Measurements from ENCODE around the gene ENAH.

The ENAH gene

GRCh38 chr1:225572422-225572821 is 80.5 kb downstream of the ENAH start:
- no peak for DNase-seq (ENCODE audit: low read depth in 1 of 2, low spot score in 1 of 2)

- DNase-seq (ENCODE audit: low read depth in 1 of 2, low spot score in 1 of 2) = no peak
Measured at GRCh38 chr1:225567789-225568188, 85.1 kb downstream of the ENAH start.

GRCh38 chr1:225565847-225566246 is 87.1 kb downstream of the ENAH start:
- DNase-seq (ENCODE audit: low read depth in 1 of 2, low spot score in 1 of 2) = no peak

- no peak for DNase-seq (ENCODE audit: low read depth in 1 of 2, low spot score in 1 of 2)
Measured at GRCh38 chr1:225561675-225562074, 91.2 kb downstream of the ENAH start.

- DNase-seq (ENCODE audit: low read depth in 1 of 2, low spot score in 1 of 2) = no peak
Measured at GRCh38 chr1:225559902-225560301, 93.0 kb downstream of the ENAH start.

GRCh38 chr1:225559326-225559725 is 93.6 kb downstream of the ENAH start:
- no peak for DNase-seq (ENCODE audit: low read depth in 1 of 2, low spot score in 1 of 2)

- no peak for DNase-seq (ENCODE audit: low read depth in 1 of 2, low spot score in 1 of 2)
Measured at GRCh38 chr1:225556694-225557093, 96.2 kb downstream of the ENAH start.

- no peak for DNase-seq (ENCODE audit: low read depth in 1 of 2, low spot score in 1 of 2)
Measured at GRCh38 chr1:225555821-225556220, 97.1 kb downstream of the ENAH start.

GRCh38 chr1:225554216-225554812 is 98.6 kb downstream of the ENAH start:
- DNase-seq (ENCODE audit: low read depth in 1 of 2, low spot score in 1 of 2) = no peak

GRCh38 chr1:225549821-225550220 is 103.1 kb downstream of the ENAH start:
- no peak for DNase-seq (ENCODE audit: low read depth in 1 of 2, low spot score in 1 of 2)

GRCh38 chr1:225548140-225548857 is 104.6 kb downstream of the ENAH start:
- DNase-seq (ENCODE audit: low read depth in 1 of 2, low spot score in 1 of 2) = no peak

GRCh38 chr1:225545649-225546048 is 107.3 kb downstream of the ENAH start:
- DNase-seq (ENCODE audit: low read depth in 1 of 2, low spot score in 1 of 2) = no peak

- no peak for DNase-seq (ENCODE audit: low read depth in 1 of 2, low spot score in 1 of 2)
Measured at GRCh38 chr1:225544924-225545323, 108.0 kb downstream of the ENAH start.

- DNase-seq (ENCODE audit: low read depth in 1 of 2, low spot score in 1 of 2) = no peak
Measured at GRCh38 chr1:225544263-225544662, 108.7 kb downstream of the ENAH start.

GRCh38 chr1:225543350-225543749 is 109.6 kb downstream of the ENAH start:
- DNase-seq (ENCODE audit: low read depth in 1 of 2, low spot score in 1 of 2) = no peak

GRCh38 chr1:225541383-225541782 is 111.5 kb downstream of the ENAH start:
- no peak for DNase-seq (ENCODE audit: low read depth in 1 of 2, low spot score in 1 of 2)

GRCh38 chr1:225539575-225539974 is 113.3 kb downstream of the ENAH start:
- no peak for DNase-seq (ENCODE audit: low read depth in 1 of 2, low spot score in 1 of 2)

GRCh38 chr1:225539069-225539468 is 113.9 kb downstream of the ENAH start:
- no peak for DNase-seq (ENCODE audit: low read depth in 1 of 2, low spot score in 1 of 2)

GRCh38 chr1:225537554-225538251 is 115.2 kb downstream of the ENAH start:
- DNase-seq (ENCODE audit: low read depth in 1 of 2, low spot score in 1 of 2) = no peak

- no peak for DNase-seq (ENCODE audit: low read depth in 1 of 2, low spot score in 1 of 2)
Measured at GRCh38 chr1:225535280-225535679, 117.6 kb downstream of the ENAH start.

- DNase-seq (ENCODE audit: low read depth in 1 of 2, low spot score in 1 of 2) = no peak
Measured at GRCh38 chr1:225534772-225535171, 118.2 kb downstream of the ENAH start.

- no peak for DNase-seq (ENCODE audit: low read depth in 1 of 2, low spot score in 1 of 2)
Measured at GRCh38 chr1:225534135-225534534, 118.8 kb downstream of the ENAH start.
